H1 (cell line): ENCODE data around the gene TPRN. TPM values are rescaled to one million over a fixed set of nuclear protein-coding genes. Genes with fewer than 3 reads are reported as not detected.

ENCODE experiments used
- GABPA ChIP-seq: IDR thresholded peaks from 2 replicates; pipeline ENCODE4 v1.6.1; 2011; ENCODE audit warnings: mild to moderate bottlenecking, low read length, moderate library complexity, borderline replicate concordance; ENCODE audit not compliant: insufficient read depth
- polyA plus RNA-seq, 7 experiments: library from polyadenylated mRNA; depleted of rRNA in 3 of 7; stranded (reverse) in 5 of 7; unstranded in 2 of 7; fragments of >200 nt in 5 of 7; fragments of 200-250 nt in 2 of 7; gene quantifications; 1 replicate in 5 of 7; 2 replicates in 1 of 7; 4 replicates in 1 of 7; pipeline versions ENCODE4 v1.2.1 to v1.2.3, GENCODE V29; 2011 to 2013; ENCODE audit warnings: missing spikeins in 2 of 7, mixed read lengths in 2 of 7
- total RNA-seq: library from RNA; stranded (reverse); fragmentation: NEBNext Ultra II Directional; extraction: Animal tissue kit (Norgen Biotek cat#: 25700); gene quantifications from 2 replicates; pipeline ENCODE4 v1.2.1, GENCODE V29; 2021

Gene TPRN
- total and polyA plus RNA-seq, 2 of the 8 experiments (the other 6 are each of a cell fraction or from before 2014, with no cell fraction given) = 9.7 to 23.2 TPM

DNA sequence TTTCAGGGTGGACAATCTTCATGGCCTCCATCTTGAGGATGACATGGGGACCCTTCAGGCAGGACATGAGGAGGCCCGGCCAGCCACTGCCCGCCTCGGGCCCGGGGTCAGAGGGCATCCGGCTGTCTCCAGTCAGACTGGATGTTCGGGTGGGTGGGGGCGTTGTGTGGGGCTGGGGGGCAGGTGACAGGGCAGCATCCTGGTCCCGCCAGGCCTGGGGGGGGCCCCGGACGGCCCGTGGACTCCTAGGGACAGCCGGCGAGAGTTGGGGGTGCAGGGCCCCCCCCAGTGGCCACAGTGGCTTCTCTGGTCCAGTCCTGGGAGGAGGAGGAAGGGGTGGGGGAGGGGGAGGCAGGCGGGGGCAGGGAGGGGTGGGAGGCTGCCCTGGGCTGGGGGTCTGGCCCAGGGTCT lies 20.6 kb upstream of the TPRN start (continued):
- TF ChIP-seq GABPA = no peak
